HL-60 (cell line): ENCODE results near the gene F5.

Source experiments
- CTCF ChIP-seq: IDR thresholded peaks from one replicate; pipeline ENCODE4 v1.5.1; 2011; ENCODE audit warnings: low read length, control low read depth, inconsistent platforms; ENCODE audit not compliant: insufficient read depth
- POLR2AphosphoS5 ChIP-seq: IDR thresholded peaks from 2 replicates; pipeline ENCODE4 v1.6.1; 2012; ENCODE audit warnings: low read depth
- REST ChIP-seq: IDR thresholded peaks from 2 replicates; pipeline ENCODE4 v1.6.1; 2012; ENCODE audit warnings: low read depth; ENCODE audit not compliant: insufficient replicate concordance

GRCh38 chr1:169517558-169518186 is 68.6 kb downstream of the F5 start:
- no peak for TF ChIP-seq CTCF
- TF ChIP-seq POLR2AphosphoS5 = no peak
- TF ChIP-seq REST = no peak
